GM12878 (cell line): Measurements from ENCODE around the gene MYO9B. TPM values are rescaled to one million over a fixed set of nuclear protein-coding genes. Genes with fewer than 3 reads are reported as not detected.

Source experiments
- BHLHE40 ChIP-seq, 2 experiments: fragments of 450-650 bp in 1 of 2; IDR thresholded peaks; 2 replicates each; pipeline ENCODE4 v1.6.1; 2011 to 2017; ENCODE audit warnings: low read depth in 2 of 2, borderline replicate concordance in 1 of 2, improper control_type of control experiment in 1 of 2, low read length in 1 of 2, mild to moderate bottlenecking in 1 of 2
- CEBPB ChIP-seq, 2 experiments: fragments of 150-350 bp in 1 of 2; IDR thresholded peaks; 2 replicates each; pipeline ENCODE4 v1.6.1; 2012 to 2014; ENCODE audit warnings: low read depth in 2 of 2, low read length in 2 of 2, borderline replicate concordance in 1 of 2, inconsistent platforms in 1 of 2
- CHD1 ChIP-seq: IDR thresholded peaks from 2 replicates; pipeline ENCODE4 v1.6.1; 2012; ENCODE audit warnings: low read depth, low read length, improper control_type of control experiment
- HCFC1 ChIP-seq: fragments of 150-350 bp; IDR thresholded peaks from 2 replicates; pipeline ENCODE4 v1.6.1; 2014; ENCODE audit warnings: low read length
- PAX5 ChIP-seq: IDR thresholded peaks from 2 replicates; pipeline ENCODE4 v1.6.1; 2011; ENCODE audit warnings: low read depth, low read length, borderline replicate concordance
- RBBP5 ChIP-seq: fragments of 200-600 bp; sonication (generic); conservative IDR thresholded peaks from 2 replicates; pipeline ENCODE4 v1.6.1; 2016
- RCOR1 ChIP-seq: conservative IDR thresholded peaks from 2 replicates; pipeline ENCODE4 v1.6.1; 2012; ENCODE audit warnings: low read depth, low read length, improper control_type of control experiment
- RELA ChIP-seq: fragments of 450-650 bp; IDR thresholded peaks from 2 replicates; pipeline ENCODE4 v1.8.0; 2014; ENCODE audit warnings: borderline replicate concordance; ENCODE audit not compliant: partially characterized antibody
- SPI1 ChIP-seq: IDR thresholded peaks from 2 replicates; pipeline ENCODE4 v1.6.1; 2011; ENCODE audit warnings: low read depth, mild to moderate bottlenecking, low read length, moderate library complexity, borderline replicate concordance; ENCODE audit not compliant: insufficient read depth
- SREBF2 ChIP-seq: IDR thresholded peaks from 2 replicates; pipeline ENCODE4 v1.6.1; 2012; ENCODE audit warnings: mild to moderate bottlenecking, low read length
- YBX1 ChIP-seq: fragments of 450-650 bp; IDR thresholded peaks from 2 replicates; pipeline ENCODE4 v1.6.1; 2016; ENCODE audit warnings: antibody characterized with exemption
- ZNF207 ChIP-seq: fragments of 450-650 bp; IDR thresholded peaks from 2 replicates; pipeline ENCODE4 v1.6.1; 2014; ENCODE audit warnings: antibody characterized with exemption, mild to moderate bottlenecking, borderline replicate concordance
- ZNF274 ChIP-seq: IDR thresholded peaks from one replicate; pipeline ENCODE4 v1.8.0; 2011; ENCODE audit not compliant: insufficient read length, insufficient read depth
- polyA plus RNA-seq, 11 experiments: library from polyadenylated mRNA; depleted of rRNA in 4 of 11; unstranded in 6 of 11; stranded (reverse) in 5 of 11; fragments of >200 nt; fragmentation: Nextera tagmentation in 4 of 11; fragmentation: Illumina TruSeq in 1 of 11; extraction: Ambion mirVana in 4 of 11; extraction: Trizol in 1 of 11; gene quantifications; 1 replicate in 1 of 11; 2 replicates in 10 of 11; pipeline versions ENCODE4 v1.2.1 to v1.2.3, GENCODE V29; 2011 to 2016; ENCODE audit warnings: inconsistent platforms in 2 of 11, missing spikeins in 2 of 11, low read depth in 1 of 11
- total RNA-seq, 4 experiments: library from RNA; depleted of rRNA in 3 of 4; stranded (reverse); fragments of >200 nt in 3 of 4; fragmentation: Illumina TruSeq in 1 of 4; extraction: Trizol in 1 of 4; gene quantifications; 2 replicates each; pipeline versions ENCODE4 v1.2.1 to v1.2.3, GENCODE V29; 2013 to 2021
- TF ChIP-seq, protein P1 (sequence below): fragments of 150-350 bp; IDR thresholded peaks from 2 replicates; pipeline ENCODE4 v1.6.1; 2014; ENCODE audit warnings: mild to moderate bottlenecking, low read depth, low read length
- TF ChIP-seq, protein P2 (sequence below): IDR thresholded peaks from 2 replicates; pipeline ENCODE4 v1.6.1; 2011; ENCODE audit warnings: low read depth, mild to moderate bottlenecking, low read length, moderate library complexity, borderline replicate concordance; ENCODE audit errors: extremely low read depth
- TF ChIP-seq, protein P3 (sequence below): IDR thresholded peaks from 2 replicates; pipeline ENCODE4 v1.6.1; 2012; ENCODE audit warnings: low read length, inconsistent platforms
- TF ChIP-seq, protein P4 (sequence below): fragments of 450-650 bp; conservative IDR thresholded peaks from 2 replicates; pipeline ENCODE4 v1.6.1; 2017; ENCODE audit warnings: mild to moderate bottlenecking, moderate library complexity
- TF ChIP-seq, protein P5 (sequence below): fragments of 450-650 bp; IDR thresholded peaks from 2 replicates; pipeline ENCODE4 v1.6.1; 2018; ENCODE audit warnings: borderline replicate concordance, mild to moderate bottlenecking; ENCODE audit not compliant: partially characterized antibody
- TF ChIP-seq, protein P6 (sequence below), 3 experiments: IDR thresholded peaks in 2 of 3; conservative IDR thresholded peaks in 1 of 3; 2 replicates each; pipeline ENCODE4 v1.5.1; 2011; ENCODE audit warnings: low read depth in 3 of 3, low read length in 3 of 3, mild to moderate bottlenecking in 3 of 3, control low read depth in 2 of 3, moderate library complexity in 2 of 3, inconsistent platforms in 1 of 3, mixed read lengths in 1 of 3; ENCODE audit not compliant: control insufficient read depth in 2 of 3, insufficient read depth in 1 of 3; ENCODE audit errors: extremely low read depth in 1 of 3

MYO9B gene
- total and polyA plus RNA-seq, 10 of the 15 experiments (the other 5 are each of a cell fraction or from before 2014, with no cell fraction given): 5.4 to 165 (median 45.8) TPM

DNA sequence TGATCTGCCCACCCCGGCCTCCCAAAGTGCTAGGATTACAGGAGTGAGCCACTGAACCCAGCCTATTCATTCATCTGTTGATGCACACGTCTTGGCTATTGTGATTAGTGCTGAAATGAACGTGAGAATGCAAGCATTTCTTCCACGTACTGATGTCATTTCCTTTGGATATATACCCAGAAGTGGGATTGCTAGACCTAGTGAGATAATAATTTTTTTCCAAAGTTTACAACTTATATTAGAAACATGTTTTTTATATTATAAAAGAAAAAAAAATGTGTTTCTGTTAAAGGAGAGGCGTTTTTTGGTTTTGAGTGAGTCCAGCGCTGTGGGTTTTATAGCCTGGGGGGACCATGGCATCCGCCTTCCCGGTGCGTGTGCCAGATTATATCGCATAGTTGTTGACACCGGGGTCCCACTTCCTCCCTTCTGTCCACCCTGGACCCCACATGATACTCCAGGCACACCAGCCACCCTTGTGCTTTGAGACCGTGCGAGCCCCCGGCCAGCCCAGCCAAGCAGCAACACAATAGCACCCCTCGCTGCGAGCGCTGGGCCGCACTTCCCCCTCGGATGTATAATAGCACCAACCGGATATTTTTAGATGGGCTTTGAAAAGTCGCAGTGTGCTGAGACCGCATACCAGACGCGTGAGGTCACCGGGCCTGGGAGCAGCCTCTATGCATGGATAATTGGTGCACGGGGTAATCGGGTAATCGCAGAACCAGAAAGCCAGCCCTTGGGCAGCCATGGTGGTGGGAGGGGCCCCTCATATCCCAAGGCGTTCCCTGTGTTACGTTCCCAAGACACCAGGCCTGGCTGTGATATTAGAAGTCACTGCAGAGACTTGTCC lies 59.6 kb downstream of the MYO9B start (continued):
- TF ChIP-seq, protein P1, sequence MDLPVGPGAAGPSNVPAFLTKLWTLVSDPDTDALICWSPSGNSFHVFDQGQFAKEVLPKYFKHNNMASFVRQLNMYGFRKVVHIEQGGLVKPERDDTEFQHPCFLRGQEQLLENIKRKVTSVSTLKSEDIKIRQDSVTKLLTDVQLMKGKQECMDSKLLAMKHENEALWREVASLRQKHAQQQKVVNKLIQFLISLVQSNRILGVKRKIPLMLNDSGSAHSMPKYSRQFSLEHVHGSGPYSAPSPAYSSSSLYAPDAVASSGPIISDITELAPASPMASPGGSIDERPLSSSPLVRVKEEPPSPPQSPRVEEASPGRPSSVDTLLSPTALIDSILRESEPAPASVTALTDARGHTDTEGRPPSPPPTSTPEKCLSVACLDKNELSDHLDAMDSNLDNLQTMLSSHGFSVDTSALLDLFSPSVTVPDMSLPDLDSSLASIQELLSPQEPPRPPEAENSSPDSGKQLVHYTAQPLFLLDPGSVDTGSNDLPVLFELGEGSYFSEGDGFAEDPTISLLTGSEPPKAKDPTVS: no peak
- TF ChIP-seq YBX1 (no peak), ZNF274 (no peak), SPI1 (peak; percentile 80), HCFC1 (no peak), CEBPB (IDR thresholded peaks at IDR 0.05; ENCODE audit: borderline replicate concordance in 1 of 2, low read depth in 2 of 2, low read length in 2 of 2) (no peak), RBBP5 (no peak), RCOR1 (no peak), SREBF2 (no peak), ZNF207 (no peak), PAX5 (peak; percentile 63; the same call in 1 of the 2 replicates), BHLHE40 (IDR thresholded peaks at IDR 0.05; ENCODE audit: borderline replicate concordance in 1 of 2, low read depth in 2 of 2, low read length in 1 of 2) (peak; percentile 92), CHD1 (no peak), RELA (peak; percentile 60)
- TF ChIP-seq, protein P2, sequence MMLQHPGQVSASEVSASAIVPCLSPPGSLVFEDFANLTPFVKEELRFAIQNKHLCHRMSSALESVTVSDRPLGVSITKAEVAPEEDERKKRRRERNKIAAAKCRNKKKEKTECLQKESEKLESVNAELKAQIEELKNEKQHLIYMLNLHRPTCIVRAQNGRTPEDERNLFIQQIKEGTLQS: no peak
- TF ChIP-seq, protein P3, sequence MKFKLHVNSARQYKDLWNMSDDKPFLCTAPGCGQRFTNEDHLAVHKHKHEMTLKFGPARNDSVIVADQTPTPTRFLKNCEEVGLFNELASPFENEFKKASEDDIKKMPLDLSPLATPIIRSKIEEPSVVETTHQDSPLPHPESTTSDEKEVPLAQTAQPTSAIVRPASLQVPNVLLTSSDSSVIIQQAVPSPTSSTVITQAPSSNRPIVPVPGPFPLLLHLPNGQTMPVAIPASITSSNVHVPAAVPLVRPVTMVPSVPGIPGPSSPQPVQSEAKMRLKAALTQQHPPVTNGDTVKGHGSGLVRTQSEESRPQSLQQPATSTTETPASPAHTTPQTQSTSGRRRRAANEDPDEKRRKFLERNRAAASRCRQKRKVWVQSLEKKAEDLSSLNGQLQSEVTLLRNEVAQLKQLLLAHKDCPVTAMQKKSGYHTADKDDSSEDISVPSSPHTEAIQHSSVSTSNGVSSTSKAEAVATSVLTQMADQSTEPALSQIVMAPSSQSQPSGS: no peak
- TF ChIP-seq, protein P4, sequence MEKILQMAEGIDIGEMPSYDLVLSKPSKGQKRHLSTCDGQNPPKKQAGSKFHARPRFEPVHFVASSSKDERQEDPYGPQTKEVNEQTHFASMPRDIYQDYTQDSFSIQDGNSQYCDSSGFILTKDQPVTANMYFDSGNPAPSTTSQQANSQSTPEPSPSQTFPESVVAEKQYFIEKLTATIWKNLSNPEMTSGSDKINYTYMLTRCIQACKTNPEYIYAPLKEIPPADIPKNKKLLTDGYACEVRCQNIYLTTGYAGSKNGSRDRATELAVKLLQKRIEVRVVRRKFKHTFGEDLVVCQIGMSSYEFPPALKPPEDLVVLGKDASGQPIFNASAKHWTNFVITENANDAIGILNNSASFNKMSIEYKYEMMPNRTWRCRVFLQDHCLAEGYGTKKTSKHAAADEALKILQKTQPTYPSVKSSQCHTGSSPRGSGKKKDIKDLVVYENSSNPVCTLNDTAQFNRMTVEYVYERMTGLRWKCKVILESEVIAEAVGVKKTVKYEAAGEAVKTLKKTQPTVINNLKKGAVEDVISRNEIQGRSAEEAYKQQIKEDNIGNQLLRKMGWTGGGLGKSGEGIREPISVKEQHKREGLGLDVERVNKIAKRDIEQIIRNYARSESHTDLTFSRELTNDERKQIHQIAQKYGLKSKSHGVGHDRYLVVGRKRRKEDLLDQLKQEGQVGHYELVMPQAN: no peak
- TF ChIP-seq, protein P5, sequence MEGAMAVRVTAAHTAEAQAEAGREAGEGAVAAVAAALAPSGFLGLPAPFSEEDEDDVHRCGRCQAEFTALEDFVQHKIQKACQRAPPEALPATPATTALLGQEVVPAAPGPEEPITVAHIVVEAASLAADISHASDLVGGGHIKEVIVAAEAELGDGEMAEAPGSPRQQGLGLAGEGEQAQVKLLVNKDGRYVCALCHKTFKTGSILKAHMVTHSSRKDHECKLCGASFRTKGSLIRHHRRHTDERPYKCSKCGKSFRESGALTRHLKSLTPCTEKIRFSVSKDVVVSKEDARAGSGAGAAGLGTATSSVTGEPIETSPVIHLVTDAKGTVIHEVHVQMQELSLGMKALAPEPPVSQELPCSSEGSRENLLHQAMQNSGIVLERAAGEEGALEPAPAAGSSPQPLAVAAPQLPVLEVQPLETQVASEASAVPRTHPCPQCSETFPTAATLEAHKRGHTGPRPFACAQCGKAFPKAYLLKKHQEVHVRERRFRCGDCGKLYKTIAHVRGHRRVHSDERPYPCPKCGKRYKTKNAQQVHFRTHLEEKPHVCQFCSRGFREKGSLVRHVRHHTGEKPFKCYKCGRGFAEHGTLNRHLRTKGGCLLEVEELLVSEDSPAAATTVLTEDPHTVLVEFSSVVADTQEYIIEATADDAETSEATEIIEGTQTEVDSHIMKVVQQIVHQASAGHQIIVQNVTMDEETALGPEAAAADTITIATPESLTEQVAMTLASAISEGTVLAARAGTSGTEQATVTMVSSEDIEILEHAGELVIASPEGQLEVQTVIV: no peak
- TF ChIP-seq, protein P6, sequence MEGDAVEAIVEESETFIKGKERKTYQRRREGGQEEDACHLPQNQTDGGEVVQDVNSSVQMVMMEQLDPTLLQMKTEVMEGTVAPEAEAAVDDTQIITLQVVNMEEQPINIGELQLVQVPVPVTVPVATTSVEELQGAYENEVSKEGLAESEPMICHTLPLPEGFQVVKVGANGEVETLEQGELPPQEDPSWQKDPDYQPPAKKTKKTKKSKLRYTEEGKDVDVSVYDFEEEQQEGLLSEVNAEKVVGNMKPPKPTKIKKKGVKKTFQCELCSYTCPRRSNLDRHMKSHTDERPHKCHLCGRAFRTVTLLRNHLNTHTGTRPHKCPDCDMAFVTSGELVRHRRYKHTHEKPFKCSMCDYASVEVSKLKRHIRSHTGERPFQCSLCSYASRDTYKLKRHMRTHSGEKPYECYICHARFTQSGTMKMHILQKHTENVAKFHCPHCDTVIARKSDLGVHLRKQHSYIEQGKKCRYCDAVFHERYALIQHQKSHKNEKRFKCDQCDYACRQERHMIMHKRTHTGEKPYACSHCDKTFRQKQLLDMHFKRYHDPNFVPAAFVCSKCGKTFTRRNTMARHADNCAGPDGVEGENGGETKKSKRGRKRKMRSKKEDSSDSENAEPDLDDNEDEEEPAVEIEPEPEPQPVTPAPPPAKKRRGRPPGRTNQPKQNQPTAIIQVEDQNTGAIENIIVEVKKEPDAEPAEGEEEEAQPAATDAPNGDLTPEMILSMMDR (IDR thresholded peaks at IDR 0.05 in 2 of 3, conservative IDR thresholded peaks at IDR 0.05 in 1 of 3; ENCODE audit: control insufficient read depth in 2 of 3, extremely low read depth in 1 of 3, insufficient read depth in 1 of 3, low read depth in 3 of 3, low read length in 3 of 3): peak; percentile 23 to 28 (median 26); a peak in 4 of 6 replicates
